Measurements from ENCODE around the gene SFRP2.

SFRP2 gene, protein sequence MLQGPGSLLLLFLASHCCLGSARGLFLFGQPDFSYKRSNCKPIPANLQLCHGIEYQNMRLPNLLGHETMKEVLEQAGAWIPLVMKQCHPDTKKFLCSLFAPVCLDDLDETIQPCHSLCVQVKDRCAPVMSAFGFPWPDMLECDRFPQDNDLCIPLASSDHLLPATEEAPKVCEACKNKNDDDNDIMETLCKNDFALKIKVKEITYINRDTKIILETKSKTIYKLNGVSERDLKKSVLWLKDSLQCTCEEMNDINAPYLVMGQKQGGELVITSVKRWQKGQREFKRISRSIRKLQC

DNA sequence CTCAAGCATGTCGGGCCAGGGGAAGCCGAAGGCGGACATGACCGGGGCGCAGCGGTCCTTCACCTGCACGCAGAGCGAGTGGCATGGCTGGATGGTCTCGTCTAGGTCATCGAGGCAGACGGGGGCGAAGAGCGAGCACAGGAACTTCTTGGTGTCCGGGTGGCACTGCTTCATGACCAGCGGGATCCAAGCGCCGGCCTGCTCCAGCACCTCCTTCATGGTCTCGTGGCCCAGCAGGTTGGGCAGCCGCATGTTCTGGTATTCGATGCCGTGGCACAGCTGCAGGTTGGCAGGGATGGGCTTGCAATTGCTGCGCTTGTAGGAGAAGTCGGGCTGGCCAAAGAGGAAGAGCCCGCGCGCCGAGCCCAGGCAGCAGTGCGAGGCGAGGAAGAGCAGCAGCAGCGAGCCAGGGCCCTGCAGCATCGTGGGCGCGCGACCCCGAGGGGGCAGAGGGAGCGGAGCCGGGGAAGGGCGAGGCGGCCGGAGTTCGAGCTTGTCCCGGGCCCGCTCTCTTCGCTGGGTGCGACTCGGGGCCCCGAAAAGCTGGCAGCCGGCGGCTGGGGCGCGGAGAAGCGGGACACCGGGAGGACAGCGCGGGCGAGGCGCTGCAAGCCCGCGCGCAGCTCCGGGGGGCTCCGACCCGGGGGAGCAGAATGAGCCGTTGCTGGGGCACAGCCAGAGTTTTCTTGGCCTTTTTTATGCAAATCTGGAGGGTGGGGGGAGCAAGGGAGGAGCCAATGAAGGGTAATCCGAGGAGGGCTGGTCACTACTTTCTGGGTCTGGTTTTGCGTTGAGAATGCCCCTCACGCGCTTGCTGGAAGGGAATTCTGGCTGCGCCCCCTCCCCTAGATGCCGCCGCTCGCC, at the start of gene SFRP2:
Gene SFRP2, minus strand, starts transcription at position 671 of the 864 bp plus-strand sequence. Its CDS starts 248 bp downstream, at position 423.
- no peak for DNase-seq

DNA sequence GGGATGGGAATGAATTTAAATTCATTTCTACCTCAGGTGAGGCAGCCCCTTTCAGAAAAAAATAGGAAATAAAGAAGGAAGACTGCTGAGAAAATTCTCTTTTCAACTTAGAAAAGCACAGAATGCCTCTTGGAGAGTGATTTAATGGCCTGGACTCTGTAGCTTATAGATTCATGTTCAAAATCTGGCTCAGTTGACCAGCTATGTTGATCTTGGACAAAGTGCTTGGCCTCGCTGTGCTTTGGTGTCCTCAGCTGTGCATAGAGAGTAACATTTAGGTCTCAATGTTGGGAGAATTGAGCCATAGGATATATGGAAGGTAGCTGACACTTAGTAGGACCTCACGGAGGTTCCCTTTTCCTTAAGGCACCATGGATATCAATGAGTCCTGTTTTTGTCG, 49.7 kb upstream of the SFRP2 start:
- no peak for DNase-seq

DNA sequence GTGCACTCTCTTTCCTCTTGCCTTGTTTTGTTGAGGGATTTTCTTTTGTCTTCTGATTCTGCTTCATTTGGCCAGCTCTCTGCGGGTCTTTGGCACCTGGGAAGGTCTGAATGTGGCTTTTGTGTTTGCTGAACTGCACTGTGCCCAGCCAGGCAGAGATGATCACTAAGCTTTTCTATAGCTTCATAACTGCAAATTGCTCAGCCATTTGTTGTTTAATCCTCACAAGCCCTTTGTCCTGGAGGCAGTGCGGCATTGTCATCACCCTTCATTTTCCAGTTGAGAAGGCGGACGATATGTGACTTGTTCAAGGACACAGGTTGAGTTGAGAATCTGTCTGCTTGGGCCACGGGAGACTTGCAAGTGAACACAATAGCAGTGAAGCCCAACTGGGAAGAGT, 46.0 kb upstream of the SFRP2 start:
- DNase-seq = no peak

DNA sequence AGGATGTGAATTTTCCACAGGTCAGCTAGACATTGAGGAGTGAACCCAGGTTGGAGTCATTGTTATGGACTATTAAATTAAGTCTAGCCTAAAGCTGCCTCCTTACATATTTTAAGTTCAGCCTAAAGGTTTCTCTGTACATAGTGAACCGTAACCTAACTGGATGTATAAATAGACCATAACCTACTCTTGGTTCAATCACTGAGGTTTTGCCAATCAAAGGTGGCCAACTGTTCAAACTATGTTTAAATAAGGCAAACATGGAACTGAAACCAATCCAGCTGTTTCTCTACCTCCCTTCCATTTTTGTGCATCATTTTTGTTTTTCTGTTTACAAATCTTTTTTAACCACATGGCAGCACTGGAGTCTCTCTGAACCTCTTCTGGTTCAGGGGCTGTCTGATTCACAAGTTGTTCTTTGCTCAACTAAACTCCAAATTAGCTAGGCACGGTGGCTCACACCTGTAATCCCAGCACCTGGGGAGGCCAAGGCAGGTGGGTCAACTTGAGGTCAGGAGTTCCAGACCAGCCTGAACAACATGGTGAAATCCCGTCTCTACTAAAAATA, 43.9 kb upstream of the SFRP2 start:
- no peak for DNase-seq

DNA sequence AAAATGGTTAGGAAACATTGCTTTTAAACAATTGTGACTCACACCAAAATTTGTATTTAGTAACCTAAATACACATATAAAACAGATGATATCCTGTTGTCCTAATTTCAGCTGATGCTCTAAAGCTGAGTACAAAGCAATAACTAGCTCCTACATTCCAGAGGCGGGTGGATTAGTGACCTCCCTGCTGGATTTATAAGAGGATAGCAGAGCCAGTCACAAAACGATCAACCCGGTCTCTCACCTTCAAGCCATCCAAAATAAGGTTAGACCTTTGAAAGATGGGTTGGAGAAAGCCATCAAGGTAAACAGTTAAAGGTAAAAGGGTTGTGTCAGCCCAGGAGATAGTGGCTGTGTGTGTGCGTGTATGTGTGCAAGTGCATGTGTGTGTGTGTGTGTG, 43.2 kb upstream of the SFRP2 start:
- DNase-seq = no peak

DNA sequence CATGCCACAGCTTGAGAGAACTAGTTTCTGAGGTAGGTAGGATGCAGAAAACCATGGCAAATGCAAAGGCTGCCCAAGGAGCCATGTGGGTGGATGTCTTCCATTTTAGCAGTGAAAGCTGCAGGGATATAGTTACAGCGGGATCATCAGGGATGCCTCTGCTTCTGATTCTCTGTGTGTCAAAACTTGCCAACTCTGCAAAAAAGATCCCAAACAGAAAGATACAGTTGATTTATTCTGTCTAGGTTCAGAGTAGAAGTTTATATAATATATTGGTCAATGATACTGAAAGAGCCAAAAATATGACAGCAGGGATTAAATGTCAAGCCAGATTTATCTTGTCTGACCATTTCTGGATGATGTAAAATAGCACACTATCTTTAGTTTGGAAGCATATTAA, 42.4 kb upstream of the SFRP2 start:
- no peak for DNase-seq

DNA sequence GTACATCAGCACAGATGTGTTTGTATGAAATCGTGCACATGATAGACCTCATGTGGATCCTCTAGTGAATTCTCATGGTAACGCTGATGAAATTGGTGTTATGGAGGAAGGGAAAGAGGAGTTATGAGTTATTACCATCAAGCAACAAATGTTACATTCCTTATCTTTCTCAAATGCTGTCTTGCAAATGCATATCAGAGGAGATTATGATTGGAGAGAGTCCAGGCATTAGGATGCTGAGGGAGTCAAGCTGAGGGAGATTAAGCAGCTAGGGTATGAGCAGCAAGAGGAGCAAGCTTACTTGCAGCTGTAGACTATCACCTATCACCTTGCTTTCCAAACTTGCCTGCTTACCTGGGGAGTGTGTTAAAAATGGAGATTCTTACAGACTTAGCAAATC, 36.8 kb upstream of the SFRP2 start:
- DNase-seq = no peak

DNA sequence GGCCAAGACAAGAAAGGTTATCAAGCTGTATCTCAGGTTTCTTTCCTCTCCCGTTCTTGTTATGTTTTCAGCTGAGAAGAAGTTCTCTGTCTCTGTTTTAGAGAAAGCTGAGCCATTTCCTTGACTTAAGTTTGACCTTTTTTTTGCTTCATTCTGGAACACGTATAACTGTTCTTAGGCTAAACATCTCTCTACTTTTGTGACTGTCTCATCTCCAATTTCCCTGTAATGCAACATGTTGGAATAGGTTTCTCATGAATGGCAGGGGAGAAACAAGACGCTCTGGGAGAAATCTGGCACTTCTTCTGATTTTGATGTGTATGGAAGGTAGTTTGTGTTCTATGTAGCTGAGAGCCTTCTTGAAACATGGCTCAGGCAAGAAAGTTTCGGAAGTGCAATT, 36.2 kb upstream of the SFRP2 start:
- no peak for DNase-seq

DNA sequence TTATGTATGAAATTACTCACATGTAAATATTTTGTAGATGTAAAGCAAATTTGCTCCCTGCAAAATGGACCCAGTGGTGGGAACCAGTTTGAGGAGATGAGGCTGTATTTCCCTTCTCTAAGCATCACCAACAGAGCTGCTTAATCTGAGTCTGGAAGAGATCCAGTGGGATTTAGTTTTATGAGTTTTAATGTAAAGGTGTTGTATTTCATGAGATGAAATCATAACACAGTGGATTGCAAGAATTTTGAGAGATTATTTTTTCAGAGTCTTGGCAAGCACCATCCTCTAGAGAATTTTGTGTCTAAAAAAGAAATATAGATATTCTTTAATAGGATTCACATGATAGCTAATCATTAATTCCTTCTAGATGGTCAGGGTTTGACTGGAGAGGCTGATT, 35.6 kb upstream of the SFRP2 start:
- no peak for DNase-seq

DNA sequence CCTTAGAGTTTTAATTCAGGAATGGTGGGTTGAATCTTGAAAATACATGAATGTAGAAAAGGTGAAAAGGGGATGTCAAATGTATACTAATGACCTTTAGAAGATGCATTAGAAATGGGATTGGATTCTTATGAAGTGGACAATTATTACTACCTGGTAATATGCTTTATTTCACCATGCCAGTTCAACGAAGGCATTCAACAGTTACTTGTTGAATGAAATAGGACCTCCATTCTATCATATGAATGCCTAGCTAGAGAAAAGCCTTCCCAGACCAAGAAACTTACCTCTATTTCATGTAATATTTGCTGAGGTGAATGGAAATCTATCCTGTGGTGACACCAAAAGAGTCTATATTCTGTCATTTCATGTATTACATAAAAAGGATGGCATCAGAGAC, 34.6 kb upstream of the SFRP2 start:
- no peak for DNase-seq

DNA sequence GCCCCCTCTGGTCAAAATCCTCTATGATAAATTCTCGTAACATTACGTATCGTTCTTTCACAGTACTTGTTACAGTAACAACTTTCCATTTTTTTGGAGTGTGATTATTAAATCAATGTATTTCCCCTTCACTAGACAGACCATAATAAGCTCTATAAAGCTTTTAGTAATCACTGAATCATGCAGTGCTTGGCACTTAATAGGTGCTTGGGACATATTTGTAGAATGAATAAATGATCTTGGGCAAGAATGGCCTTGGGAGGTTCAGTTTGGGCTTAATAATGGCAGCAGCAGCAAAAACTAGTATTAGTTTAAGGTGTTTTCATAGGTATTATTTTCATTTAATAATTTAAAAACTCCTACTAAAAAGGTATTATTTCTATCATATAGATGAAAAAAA, 33.4 kb upstream of the SFRP2 start:
- DNase-seq = no peak

DNA sequence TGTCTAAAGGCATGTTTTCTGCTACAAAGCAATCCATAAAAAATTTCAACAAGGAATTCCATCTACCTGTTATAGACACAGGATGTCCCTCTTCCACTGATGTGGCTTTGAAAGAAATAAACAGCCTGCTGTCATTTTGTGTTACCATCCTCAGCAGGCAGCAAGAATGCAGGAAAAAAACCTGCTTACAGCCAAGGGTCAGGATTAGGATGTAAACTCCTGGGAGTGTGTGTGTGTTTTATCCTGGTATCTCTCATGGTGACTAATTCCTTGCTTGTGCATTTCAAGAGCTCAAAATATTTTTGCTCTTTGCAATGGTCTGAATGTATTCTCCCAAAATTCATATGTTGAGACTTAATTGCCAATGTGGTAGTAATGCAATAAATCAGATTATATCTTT, 28.6 kb upstream of the SFRP2 start:
- DNase-seq = no peak

DNA sequence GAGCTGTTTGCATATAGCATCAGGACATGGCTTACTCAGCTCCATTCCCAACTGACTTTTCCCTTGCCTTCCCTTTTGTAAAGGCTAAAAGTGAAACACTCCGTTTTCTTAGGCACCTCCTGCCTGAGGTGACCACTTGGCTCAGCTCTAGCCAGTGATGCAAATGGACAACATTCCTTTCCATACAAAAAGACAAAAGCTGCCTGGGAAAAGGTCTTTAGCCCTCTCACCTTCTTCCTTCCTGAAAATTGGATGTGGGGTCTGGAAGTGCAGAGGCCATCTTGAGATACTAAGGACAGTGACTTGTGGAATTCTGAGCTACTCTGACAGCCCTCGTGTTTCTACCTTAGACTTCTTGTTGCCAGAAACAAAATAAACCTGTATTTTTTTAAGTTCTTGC, 27.7 kb upstream of the SFRP2 start:
- no peak for DNase-seq

DNA sequence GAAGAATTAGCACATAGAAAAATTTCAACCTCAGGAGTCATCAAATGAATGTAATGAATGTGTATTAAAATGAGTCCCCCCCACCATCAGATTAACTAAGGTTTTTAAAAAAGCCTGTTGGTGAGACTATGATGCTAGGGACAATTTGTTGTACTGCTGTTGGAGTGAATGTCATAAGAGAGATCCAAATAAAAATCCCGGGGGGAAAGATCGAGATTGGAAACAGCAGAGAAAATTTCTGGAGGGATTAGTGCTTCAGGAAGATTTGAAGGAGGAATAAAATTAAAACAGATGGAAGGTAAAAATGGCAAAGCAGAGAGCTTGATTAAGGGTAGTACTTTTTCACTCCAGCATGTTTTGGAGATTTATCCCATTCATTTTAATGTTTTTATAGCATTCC, 25.9 kb upstream of the SFRP2 start:
- no peak for DNase-seq

DNA sequence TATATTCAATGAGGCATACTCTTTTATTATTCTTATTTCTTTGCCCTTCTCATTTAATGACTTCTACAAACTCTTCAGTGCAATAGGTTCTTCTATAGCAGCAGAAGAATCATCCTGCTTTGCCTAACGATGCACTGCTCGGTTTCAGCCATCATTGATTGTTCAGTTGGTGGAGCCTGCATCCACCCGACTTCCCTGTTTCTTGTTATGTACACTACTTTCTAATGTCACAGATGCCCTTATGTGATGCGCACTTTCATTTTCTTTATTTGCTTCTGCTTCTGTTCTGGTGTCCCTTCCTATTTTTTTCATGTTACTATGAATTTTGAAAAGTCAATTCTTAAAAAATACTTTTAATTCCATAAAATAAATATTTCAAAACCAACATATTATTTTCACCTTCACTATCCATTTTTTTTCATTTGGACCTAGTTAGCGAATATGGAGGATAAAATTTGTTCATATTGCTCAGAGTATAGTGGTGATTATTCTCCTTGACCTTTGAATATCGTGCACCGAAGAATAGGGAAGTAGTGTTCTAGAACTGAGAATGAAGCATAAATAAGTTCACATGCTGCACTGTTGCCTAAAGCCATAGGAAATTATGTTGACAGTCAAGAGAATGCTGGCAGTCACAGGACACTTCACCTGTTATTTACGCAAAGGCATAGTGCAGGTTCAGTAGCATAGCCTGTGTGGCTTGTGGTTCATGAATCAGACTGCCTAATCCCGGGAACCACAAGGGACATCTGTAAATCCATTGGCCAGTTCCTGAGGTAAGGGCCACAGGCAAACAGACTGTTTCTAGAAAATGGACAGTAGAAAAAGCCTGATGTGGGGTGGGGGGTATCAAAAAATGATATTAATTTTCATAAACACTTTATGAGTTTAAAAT, 21.3 kb upstream of the SFRP2 start:
- no peak for DNase-seq

DNA sequence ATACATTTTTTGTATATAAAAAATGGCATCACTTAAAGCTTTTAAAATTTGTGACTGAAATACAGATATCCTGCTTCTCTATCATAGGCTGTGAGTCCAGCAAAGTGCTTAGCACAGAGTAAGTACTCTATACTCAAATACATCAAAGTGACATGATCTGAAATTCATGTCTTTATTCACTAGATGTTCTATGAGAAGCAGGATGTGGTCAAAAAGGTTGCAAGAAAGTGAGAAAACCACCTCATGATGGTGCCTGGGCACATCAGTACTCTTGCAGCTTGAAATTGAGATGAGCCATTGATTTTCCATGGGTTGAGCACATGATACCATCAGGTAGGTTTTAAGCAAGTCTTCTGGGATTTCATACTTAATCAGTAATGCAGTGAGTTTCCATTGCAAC, 20.4 kb upstream of the SFRP2 start:
- no peak for DNase-seq

DNA sequence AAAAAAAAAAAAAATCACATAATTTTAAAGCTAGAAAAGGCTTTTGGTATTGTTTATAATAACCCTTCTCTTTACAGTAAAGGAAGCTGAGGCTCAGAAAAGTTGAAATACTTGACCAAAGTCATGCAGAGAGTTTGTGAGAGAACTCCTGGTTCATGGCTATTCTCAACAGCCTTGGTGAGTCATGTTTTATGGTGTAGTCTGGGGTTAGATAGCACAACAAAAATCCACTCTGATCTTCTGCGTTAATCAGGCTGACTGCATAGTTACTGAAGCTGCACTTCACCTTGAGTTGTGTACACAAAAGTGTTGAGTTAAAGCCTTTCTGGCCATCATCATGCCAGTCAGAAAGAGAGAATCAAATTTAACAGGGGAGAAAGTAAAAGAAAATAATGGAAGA, 19.3 kb upstream of the SFRP2 start:
- no peak for DNase-seq

DNA sequence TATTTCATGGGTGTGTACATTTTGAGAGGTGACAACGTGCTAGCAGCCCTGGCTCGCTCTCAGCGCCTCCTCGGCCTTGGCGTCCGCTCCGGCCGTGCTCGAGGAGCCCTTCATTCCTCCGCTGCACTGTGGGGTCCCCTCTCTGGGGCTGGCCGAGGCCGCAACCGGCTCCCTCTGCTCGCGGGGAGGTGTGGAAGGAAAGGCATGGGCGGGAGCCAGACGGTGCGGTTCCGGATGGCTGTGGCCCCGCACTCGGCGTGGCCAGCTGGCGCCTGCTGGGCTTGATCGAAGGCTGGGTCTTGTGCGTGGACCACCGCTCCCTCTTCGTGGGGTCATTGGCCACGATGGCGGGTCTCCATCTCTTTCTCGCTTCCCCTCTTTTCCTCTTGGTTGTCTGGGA, 17.2 kb upstream of the SFRP2 start:
- DNase-seq = no peak

DNA sequence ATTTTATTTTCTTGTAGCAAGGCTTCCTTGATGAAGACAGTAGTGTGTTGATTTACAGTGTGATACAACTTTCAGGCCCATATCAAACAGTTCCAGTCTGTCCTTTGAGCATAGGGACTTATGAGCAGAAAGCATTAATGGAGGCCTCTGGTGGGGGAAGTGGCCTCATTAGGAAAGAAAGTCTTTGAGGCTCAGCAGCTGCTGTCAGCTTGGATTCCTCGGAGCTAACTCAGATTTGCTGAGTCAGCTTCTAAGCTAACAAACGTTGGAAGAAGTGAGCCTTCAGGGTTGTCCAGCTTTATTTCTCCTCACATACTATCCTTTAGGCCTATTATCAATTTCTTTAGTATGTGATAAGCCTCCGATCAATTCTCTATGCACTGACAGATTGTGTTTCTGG, 15.8 kb upstream of the SFRP2 start:
- DNase-seq = no peak

DNA sequence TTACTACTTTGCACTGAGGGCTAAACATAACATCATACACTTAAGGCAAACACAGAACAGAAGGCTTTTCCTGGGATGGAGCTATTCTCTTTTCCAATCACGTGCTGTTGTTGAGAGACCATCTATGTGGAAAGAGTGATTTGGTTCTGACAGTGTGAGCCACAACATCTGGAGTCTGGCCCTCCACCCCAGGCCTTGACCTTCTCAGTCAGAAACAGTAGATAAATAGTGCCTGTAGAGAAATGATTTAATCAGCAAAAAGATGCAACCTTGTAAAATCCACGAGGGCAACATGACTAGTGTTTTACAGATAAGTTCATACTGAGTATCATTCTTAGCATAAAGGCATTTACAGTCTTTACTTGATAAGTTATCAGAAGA, 10.8 kb upstream of the SFRP2 start:
- DNase-seq = no peak

DNA sequence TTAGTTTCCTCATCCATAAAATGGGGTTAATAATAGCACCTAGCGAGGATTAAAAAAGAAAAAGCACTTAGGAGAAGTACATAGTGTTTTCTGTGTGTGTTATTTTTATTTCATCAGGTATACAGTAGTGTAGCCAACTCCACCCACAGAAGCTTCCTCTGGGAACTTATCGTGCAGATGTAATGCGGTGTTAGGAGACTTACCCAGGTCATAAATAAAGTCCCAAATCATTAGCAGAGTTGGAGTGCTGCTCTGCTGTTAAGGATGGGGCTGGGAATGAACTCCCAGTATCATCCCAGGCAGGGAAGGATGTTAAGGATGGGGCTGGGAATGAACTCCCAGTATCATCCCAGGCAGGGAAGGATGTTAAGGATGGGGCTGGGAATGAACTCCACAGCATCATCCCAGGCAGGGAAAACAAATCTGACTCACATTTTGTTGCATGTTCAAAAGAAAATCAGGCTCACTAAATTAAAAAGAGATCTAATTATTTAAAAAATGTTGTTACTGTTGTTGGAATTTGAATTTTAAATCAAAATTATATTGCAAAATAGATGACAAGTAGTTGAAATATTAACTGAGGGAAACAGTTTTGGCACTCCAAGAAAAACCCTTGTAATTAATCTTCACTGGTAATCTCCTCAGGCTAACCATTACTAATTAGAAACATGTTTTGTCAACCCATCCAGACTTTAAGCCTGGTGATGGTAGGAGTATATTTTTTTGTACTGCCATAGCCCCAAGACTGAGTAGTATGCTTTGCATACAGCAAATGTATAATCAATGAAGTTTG, 10.2 kb upstream of the SFRP2 start:
- no peak for DNase-seq

DNA sequence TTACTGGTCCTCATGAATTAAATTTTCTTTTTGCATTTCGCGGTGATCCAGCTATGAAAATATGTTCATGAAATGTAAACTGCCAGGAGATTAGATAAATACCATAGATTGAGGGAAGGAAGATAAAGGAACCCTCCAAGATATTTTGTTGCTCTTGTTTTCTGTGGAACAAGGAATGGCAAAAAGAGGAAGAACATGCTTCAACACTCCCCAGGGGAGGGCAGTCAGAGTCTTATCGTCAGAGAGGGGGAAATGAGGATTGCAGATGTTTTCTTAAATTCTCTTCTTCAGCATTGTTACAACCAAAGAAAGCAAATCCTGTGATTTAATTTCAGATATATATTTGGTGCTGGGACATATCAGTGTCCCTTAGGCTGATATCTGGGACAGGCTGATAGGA, 9.5 kb upstream of the SFRP2 start:
- DNase-seq = no peak

Measured in GF-D8 (cell line).